COLO668 (cell line): Measurements from ENCODE around the gene LDLRAD4.
"Not testable (repeated sequence)": the region's sequence is repeated elsewhere in the genome, so short reads cannot be mapped to it uniquely, and the experiment has no call there.

Experiments used
- DNase-seq: peaks from one replicate; lab custom pipeline; 2025; ENCODE audit not compliant: unreplicated experiment; lab: John Stamatoyannopoulos, UW

The LDLRAD4 gene

GRCh38 chr18:13605901-13606300 is 387.3 kb downstream of the LDLRAD4 start:
- DNase-seq, result no peak

DNA sequence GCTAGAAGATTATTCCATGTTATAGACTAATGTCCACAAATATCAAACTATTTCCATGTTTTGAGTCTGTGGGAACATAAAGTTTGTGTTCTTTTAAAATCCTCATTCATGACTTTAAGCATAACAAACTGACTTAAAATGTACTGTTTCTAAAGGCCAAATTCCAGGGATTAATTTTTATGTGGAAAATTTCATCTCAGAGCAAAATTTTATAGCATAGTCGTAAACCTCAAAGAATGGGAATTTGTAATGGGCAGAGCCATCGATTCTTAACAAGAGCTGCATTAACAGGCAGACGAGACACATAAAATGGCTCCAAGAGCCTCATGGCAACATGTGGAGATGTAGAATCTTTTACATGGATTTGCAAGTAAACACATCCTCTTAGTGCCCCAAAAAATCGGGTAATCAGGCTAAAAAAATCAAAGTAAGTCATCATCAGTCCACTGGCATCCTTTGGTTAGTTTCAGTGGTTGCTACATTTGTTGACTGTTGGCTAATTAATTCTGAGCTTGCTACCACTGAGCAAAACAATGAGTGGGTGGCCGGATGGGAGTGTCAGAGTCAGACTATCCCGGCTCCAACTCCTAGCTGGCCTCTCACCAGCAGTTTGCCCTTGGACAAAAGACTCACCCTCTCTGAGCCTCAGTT is 388.2 kb downstream of the LDLRAD4 start:
- no peak for DNase-seq

- DNase-seq, result not testable (repeated sequence)
Measured at GRCh38 chr18:13608024-13608562, 389.5 kb downstream of the LDLRAD4 start.

DNA sequence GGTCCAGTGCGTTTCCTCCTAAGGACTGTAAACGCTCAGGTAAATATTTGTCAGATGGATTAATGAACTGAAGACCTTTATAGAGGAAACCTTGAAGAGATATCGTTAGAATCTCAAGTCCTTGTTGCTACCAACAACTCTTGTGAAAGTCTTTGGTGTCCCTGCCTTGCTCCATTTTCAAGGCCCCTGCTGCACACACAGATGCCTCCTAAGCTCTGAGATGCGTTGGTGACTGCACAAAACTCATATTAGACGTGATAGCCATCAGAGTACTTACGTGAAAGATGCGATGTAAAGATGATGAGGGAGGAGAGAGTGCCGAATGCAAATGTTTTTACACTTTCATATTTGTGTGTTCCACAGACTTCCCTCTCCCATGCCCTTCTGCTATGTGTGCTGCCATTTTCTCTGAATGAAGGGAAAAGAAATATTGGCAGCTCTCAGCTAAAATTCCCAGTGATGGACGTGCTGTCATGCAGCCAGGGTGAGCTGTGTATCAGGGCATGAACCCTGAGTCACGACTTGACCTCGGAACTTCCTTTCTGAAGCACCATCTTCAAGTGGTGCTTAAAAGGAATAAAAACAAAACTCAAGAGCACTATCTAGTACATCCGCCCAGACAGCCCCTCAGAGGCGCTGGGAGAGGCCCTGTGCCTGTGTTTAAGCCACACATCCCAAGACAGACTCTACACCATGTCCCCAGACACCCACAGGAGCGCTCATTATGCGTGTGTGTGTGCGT is 390.4 kb downstream of the LDLRAD4 start:
- DNase-seq, result no peak

DNA sequence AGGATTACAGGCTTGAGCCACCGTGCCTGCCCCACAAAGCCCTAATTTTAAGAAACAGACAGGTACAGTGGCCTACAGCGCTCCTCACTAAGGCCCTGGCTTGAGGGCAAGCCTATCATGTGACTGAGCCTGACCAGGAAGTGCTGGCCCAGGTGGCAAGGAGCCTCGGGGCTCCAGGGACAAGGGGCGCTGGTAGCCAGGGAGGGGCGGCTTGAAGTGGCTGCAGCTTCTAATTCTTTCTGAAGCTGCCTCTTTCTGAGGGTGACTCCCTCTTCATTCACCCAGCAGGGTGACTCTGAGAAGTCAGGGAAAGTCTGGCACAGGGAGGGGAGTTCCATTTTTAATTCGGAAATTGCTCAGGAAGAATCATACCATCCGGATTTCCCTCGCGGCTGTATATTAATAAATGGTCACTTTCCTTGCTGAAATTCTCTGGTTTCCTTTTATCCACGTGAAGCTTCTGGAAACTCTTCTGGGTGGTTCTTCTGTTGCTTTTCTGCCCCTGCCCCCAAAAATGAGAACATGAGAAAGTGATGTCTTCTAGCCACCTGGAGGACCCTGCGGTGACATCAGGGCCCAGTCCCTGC is 392.1 kb downstream of the LDLRAD4 start:
- no peak for DNase-seq

DNA sequence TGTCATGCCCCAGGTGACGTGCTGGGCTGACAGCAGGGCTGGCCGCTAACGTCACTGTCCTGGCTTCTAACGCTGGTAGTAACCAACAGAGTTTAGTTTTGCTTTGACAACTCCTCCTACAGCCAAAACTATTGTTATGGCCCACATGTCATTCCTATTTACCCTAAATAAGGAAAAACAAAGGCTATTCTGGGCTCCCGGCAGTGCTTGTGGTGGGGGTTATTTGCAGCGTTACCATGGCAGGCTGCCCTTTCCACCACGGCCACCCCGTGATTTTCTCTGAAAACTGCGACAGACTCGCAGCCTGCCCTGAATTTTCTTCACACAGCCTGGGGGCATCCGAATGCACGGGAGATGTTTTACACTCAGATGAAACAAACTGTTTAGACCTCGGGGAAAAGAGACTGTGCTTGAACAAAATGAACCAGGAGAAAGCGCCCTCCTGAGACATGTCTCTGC is 392.6 kb downstream of the LDLRAD4 start:
- no peak for DNase-seq

DNA sequence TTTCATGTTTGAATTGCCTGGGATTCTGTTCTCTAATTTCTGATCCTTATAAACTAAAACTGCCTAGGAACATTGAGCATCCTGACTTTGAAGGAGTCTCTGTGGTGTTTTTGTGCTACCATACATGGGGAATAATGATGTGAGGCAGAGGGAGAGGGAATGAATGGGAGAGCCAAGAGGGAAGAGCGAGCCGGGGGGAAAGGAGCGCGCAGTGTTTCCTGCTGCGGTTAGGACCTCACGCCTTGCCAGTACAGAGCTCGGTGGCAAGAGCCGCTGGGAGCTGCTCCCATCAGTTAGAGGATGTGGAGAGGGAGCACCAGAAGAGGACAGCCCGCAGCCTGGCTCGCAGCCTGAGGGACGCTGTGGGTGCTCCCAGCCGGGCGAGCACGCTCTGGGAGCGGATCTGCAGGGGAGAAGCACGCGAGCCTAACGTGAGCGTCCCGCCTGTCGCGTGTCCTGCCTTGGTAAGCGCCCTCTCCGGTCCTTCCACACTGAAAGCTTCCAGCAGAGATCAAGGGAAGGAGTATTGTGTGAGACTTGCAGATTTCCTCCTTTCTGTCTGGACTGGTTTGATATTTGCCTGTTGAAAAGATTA is 393.1 kb downstream of the LDLRAD4 start:
- no peak for DNase-seq

- no peak for DNase-seq
Measured at GRCh38 chr18:13612196-13612997, 393.8 kb downstream of the LDLRAD4 start.

DNA sequence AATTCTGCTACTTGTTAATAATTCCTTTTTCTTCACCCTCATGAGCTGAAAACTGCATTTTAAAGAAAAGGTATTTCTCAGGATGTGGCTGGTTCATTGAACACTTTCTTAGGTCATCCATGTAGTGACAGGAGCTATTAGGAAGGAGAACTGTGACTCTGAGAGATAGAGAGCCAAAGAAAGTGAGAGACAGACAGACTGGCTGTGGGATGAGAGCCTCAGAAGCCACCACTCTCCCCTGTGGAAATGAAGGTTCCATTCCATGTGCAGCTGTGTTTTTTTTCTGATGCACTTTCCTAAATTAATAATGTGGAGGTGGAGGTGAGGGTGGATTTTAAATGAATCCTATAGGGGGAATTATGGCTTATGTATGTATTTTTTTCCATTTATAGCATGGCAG is 394.5 kb downstream of the LDLRAD4 start:
- no peak for DNase-seq

- peak; percentile 94 for DNase-seq
Measured at GRCh38 chr18:13613591-13614501, 395.3 kb downstream of the LDLRAD4 start.

DNA sequence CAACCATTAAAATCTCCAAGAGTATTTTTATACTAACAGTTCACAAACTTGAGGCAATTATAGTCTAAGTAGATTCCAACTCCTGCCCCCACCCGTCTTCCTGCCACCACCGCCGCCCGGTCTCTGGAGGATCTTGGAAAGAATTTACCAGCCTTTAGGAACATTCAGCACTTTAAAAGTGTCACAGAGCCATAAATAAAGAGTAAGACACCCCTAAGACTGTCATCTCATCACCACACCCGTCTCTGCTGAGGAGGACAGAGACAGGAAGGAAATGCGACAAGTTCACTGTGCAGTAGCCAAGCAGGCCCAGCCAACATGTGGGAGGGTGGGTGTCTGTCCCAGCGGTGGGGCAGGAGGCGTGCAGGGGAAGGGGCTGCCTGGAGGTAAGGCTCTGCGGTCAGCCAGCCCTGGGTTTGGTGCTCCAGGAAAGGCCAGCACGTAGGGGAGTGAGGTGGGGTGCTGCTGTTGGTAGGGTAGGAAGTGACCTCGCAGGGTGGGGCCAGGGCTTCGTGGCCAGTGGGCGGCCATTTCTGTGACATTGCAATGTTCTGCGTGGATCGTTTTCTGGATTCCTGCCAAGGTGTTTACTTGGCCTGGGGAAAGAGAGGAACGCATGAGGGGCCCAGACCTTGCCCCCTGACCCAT is 396.2 kb downstream of the LDLRAD4 start:
- no peak for DNase-seq

DNA sequence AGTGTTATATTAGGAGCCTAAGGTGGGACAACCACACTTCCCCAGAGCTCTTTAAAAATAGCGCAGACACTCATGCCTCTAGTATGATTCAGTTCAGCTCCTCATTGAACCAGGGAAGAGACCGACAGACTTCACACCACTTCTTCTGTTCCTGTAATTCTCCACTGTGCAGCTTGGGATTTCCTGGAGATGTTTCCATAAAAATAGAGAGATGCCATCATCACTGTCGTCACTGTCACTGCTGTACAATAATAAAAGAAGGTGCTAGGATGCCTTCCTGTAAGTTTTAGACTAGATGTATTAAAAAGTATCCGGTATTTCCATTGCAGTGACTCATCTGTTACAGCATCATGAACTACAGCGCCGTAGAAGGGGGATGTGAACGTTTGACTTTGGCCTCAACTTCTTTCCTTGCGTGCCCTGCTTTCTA is 396.9 kb downstream of the LDLRAD4 start:
- no peak for DNase-seq

DNA sequence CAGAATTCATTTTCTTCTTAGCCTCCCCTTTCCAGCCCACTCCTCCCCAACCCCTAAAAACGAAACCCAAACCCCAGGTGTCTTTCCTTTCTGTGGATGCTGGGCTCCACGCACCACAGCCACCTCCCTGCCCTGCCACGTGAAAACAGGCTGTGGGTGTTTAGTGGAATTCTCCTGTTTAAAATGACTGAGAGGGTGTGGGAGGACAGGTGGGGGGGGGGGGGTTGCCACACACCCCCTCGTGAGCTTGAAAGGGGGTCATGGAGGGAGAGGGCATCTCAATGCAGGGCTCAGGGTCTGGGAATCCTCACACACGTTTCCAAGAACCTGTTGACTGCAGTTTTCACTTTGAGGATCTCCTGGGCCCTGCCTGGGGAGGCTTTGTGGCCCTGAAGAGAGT is 397.5 kb downstream of the LDLRAD4 start:
- no peak for DNase-seq

GRCh38 chr18:13616525-13617035 is 398.0 kb downstream of the LDLRAD4 start:
- DNase-seq, result peak; percentile 93

DNA sequence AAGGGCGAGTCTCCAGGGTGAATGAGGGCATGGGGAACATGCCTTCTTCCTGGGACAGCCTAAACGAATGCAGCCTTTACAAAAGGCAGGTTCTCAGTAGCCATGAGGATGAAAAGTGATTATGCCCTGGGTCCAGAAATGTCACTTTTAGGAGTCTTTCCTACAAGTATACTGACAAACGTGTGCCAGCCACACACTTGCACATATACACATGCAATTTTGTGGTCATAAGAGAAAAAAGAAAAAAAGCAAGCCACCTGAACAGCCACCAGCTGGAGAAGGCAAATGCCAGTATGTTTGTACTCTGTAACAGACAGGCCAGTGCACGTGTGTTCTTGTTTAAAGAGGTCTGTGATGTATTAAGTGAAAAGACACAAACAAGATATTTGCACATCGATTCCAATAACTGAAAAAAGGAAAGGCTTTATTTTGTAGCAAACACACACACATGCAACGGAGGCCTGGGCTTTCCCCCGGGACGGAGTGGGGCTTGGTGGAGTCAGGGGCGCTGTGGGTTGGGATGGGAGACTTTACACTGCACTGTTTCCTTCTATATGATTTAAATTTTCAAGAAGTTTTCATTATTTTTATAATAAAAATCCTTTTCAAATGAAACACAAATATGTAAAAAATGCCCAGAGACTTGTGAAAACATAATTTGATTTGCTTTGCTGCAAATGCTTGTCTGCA is 399.4 kb downstream of the LDLRAD4 start:
- DNase-seq, result no peak

- no peak for DNase-seq
Measured at GRCh38 chr18:13618760-13619438, 400.3 kb downstream of the LDLRAD4 start.

- no peak for DNase-seq
Measured at GRCh38 chr18:13619505-13620205, 401.1 kb downstream of the LDLRAD4 start.
